ENCODE data around the gene DDIT3.

GRCh38 chr12:57470286-57470969, 49.9 kb downstream of the DDIT3 start:
- TF ChIP-seq CTCF (CRISPR knock-in tag; IDR thresholded peaks at IDR 0.05) (no peak), ATF7 (IDR thresholded peaks at IDR 0.05) (no peak), ATF7 (CRISPR knock-in tag; IDR thresholded peaks at IDR 0.05) (no peak), EZH2 (conservative IDR thresholded peaks at IDR 0.05; ENCODE audit: low read depth, low read length) (no peak), STAG1 (CRISPR knock-in tag; IDR thresholded peaks at IDR 0.05) (no peak), HES4 (CRISPR knock-in tag; IDR thresholded peaks at IDR 0.05; ENCODE audit: borderline replicate concordance) (no peak)

Data from HepG2 (cell line).